HG02870 (cell line): ENCODE data around the gene TMEM240.
"Not testable (repeated sequence)": the region's sequence is repeated elsewhere in the genome, so short reads cannot be mapped to it uniquely, and the experiment has no call there.

Experiments
- ATAC-seq: cut with Tn5 transposase; IDR thresholded peaks from one replicate; pipeline ENCODE4 v1.9.1; 2021; ENCODE audit warnings: mild to moderate bottlenecking, moderate library complexity; ENCODE audit not compliant: unreplicated experiment

Gene TMEM240

DNA sequence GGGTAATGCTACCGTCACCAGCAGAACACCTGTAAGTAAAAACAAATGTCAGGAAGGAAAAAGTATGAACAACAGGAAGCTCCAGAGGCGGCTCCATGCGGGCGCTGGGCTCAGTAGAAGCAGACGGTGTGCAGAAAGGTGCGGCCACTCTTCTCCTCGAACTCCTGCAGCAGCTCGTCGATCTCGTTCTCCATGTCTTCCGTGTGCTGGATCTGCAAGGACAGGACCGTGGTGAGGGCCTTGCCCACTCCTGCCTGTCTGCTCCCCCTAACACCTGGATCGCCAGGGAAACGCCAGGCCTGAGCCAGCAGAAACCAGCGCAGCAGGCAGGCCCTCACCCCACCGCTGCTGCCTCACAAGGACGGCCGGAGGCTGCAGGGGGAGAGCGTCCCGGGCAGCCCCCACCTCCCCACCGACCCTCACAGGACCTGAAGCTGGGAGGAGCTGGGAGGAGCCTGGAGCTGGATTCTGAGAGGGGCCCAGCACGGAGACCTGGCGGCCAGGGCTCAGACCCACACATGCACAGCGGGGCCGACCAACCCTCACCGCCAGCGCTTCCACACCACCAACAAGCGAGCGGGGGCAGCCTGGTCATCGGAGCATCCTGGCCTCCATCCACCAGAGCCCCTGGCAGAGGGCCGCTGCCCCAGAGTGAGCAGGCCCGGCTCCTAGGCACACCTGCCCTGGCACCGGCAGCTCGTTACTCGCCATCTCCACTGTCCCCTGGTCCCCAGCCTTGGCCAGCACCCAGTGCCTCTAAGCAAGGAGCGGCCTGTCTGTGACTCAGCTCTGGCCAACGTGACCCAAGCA is 1.7 kb upstream of the TMEM240 start:
- ATAC-seq = no peak

DNA sequence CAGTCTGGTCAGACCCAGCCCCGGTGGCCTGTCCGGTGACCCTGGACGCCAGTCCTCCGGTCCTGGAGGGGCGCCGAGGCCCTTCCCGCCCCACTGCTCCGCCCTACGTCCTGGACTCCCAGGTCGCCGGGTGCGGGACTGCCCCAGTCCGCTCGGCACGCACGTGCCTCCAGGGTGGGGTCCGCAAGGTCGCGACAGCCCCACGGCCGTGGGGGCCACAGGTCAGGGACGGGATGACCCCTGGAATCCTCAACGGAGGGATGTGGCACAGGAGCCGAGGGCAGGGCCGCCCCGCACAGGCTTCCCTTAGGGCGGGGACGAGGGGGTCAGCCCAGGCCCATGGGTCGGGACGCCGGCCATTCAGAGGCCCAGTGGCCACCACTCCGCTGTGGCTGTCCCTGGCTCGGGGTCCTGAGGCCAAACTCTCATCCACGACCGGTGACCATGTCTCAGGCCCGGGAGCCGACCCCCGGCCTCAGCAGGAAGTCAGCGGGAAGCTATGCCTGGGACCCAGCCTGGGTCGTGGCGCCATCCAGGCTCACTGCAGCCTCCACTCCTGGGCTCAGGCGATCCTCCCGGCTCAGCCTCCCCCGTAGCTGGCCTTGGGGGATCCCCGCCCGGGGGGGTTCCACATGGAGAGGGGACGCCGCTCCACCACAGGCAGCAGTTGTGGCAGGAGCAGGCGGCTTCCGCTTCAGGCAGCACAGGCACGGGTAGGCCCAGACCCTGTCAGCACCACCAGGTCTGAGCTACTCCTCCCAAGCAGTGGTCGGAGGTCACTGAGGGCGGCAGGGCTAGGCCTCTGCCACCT is 599 bp upstream of the TMEM240 start:
- ATAC-seq = no peak

- no peak for ATAC-seq
These were observed 924 bp downstream of the TMEM240 start for GRCh38 chr1:1539310-1540089.

DNA sequence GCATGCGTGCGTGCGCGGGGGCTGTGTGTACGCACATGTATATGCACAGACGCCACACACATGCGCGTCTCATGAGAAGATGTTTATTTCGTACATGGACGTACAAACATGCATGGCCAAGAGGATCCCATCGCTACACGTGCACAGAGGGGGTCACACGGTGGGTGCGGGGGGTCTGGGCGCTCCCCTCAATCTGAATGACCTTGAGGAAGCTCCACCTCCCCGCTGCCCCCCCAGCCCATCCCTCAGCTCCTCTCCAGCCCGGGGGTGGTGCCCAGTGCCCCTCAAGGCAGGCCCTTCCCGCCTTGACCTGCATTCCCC is 1.5 kb downstream of the TMEM240 start:
- ATAC-seq = no peak

GRCh38 chr1:1538334-1538733 is 2.1 kb downstream of the TMEM240 start:
- ATAC-seq = no peak

GRCh38 chr1:1537626-1538250 is 2.7 kb downstream of the TMEM240 start:
- ATAC-seq = no peak

DNA sequence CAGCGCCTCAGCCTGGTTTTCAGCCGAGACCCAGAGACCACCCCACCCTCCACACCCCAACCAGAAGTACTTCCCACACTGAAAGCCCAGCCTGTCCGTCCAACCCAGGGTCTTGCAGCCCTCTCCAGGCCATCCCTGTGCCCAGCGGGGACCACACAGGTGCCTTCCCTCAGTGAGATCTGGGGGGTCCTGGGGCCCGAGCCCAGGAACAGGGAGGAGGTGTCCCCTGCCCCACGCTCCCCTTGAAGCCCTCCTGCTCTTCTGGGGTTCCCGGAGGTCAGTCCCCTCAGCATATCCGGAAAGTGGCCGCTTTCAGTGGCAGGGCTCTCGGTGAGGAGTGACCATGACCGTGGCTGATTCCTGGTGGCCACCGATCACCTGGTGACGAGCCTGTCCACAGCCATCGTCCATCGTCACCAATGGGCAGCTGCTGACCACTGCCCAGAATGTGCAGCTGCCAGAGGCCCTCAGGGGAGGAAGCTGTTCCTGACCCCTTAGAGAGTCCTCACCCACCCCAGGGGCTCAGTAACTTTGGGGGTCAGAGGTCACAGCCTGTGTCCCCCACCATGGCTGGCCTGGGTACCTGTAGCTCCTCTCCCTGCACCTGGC is 3.4 kb downstream of the TMEM240 start:
- no peak for ATAC-seq

- ATAC-seq = no peak
These were observed 4.1 kb downstream of the TMEM240 start for GRCh38 chr1:1536019-1536937.

GRCh38 chr1:1535201-1536018 is 5.0 kb downstream of the TMEM240 start:
- ATAC-seq = no peak

DNA sequence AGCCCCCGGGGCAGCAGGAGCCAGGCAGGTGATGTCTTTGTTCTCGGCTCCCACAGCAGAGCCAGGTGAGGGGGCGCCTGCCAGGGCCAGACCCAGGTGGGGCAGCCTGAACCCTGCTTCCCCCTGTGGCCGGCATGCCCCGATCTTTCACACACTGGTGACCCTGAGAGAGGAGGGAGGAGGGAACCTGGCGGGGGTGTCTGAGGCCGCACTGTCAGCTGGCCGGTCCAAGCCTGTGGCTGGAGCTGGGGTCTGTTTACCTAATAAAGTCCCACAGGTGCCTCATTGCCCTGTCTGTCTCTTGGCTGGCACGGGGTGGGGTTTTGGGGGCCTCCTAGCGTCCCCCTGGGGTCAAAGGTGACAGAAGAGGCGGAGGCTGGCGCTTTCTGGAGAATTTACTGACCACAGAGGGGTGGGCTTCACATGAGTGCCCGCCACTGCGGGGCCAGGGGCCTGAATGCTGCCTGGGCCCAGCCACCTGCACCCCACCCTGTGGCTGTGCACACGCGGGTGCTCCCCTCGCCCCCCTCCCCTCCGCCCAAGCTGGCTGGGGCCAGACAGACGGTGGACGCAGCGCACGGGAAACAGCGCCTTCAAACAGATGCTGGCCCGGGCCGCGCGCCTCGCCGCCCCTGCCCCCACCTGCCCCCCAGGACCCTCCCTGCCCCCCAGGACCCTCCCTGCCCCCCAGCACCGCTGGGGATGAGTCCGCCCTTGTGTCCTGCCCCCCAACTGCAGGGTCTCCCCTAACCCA is 5.8 kb downstream of the TMEM240 start:
- ATAC-seq = no peak

- ATAC-seq = not testable (repeated sequence)
These were observed 6.5 kb downstream of the TMEM240 start for GRCh38 chr1:1533894-1534291.

- not testable (repeated sequence) for ATAC-seq
These were observed 7.1 kb downstream of the TMEM240 start for GRCh38 chr1:1533176-1533893.

GRCh38 chr1:1531947-1532346 is 8.5 kb downstream of the TMEM240 start:
- ATAC-seq = no peak

DNA sequence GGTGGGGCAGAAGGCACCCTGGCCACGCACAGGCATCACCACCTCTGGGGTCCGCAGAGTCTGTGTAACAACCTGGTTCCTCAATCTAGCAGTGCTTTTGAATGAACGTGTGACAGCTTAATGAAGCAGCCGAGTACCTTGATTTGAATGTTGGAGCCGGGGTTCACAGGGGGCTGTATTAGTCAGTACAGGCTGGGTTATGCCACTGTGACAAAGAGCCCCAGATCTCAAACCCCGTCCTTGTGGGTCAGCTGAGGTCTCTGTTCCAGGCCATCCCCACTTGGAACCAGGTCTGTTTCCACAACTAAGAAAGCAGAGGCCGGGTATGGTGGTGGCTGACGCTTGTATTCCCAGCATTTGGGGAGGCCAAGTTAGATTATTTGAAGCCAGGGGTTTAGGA is 10.5 kb downstream of the TMEM240 start:
- ATAC-seq = no peak

DNA sequence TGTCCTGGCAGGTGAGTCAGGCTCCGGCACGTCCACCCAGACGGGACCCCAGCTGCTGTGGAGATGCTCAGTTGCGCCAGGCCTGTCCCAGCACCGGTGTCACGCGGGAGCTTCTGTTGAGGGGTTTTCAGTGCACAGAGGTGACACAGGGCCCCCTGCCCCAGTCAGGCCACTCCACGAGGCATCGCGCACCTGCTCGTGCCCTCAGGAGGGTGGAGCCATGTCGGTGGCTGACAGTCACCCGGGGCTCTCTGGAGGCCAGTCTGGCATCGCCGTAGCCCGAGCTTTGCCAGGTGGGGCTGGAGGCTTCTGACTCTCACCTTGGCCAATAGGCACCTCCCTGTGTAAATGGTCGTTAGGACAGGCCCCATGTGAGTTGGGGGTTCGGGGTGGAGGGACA is 11.1 kb downstream of the TMEM240 start:
- ATAC-seq = no peak

GRCh38 chr1:1528301-1529267 is 11.8 kb downstream of the TMEM240 start:
- ATAC-seq = no peak
